Trophoblast cell (in vitro differentiated cells and primary cell): ENCODE data around the gene TEAD1.

Source experiments
- DNase-seq, 2 donors: peaks; one replicate each; pipeline ENCODE4 v3.0.0-alpha.2; 2016
- H2AFZ ChIP-seq: 2 replicates; pipeline ENCODE4 v1.6.1; 2013; ENCODE audit warnings: low read length, moderate library complexity, mild to moderate bottlenecking; ENCODE audit not compliant: insufficient read depth, poor library complexity
- H2AK5ac ChIP-seq: 2 replicates; pipeline ENCODE4 v1.6.1; 2013; ENCODE audit warnings: mild to moderate bottlenecking, low read length
- H2BK120ac ChIP-seq: 2 replicates; pipeline ENCODE4 v1.6.1; 2013; ENCODE audit warnings: low read length, mild to moderate bottlenecking, moderate library complexity; ENCODE audit not compliant: insufficient read depth, poor library complexity
- H2BK12ac ChIP-seq: 2 replicates; pipeline ENCODE4 v1.6.1; 2013; ENCODE audit warnings: mild to moderate bottlenecking, low read length, moderate library complexity
- H2BK5ac ChIP-seq: 2 replicates; pipeline ENCODE4 v1.6.1; 2013; ENCODE audit warnings: low read length, low read depth, moderate library complexity, mild to moderate bottlenecking; ENCODE audit not compliant: poor library complexity
- H3K14ac ChIP-seq: 2 replicates; pipeline ENCODE4 v1.6.1; 2013; ENCODE audit warnings: mild to moderate bottlenecking, low read length
- H3K18ac ChIP-seq: 2 replicates; pipeline ENCODE4 v1.6.1; 2013; ENCODE audit warnings: mild to moderate bottlenecking, low read length
- H3K23ac ChIP-seq: 2 replicates; pipeline ENCODE4 v1.6.1; 2013; ENCODE audit warnings: low read length
- H3K27ac ChIP-seq: 2 replicates; pipeline ENCODE4 v1.5.1; 2013; ENCODE audit warnings: low read depth, mild to moderate bottlenecking, inconsistent platforms, low read length, moderate library complexity
- H3K27me3 ChIP-seq: 2 replicates; pipeline ENCODE4 v1.6.1; 2013; ENCODE audit warnings: inconsistent platforms, mild to moderate bottlenecking, low read length, moderate library complexity; ENCODE audit not compliant: insufficient read depth
- H3K36me3 ChIP-seq, 2 experiments: 1 replicate in 1 of 2; 2 replicates in 1 of 2; pipeline ENCODE4 v1.6.1; 2013; ENCODE audit warnings: low read length in 2 of 2, mild to moderate bottlenecking in 2 of 2, moderate library complexity in 1 of 2; ENCODE audit not compliant: insufficient read depth in 2 of 2, control insufficient read depth in 1 of 2
- H3K4ac ChIP-seq: 2 replicates; pipeline ENCODE4 v1.6.1; 2013; ENCODE audit warnings: low read depth, mild to moderate bottlenecking, low read length, moderate library complexity
- H3K4me1 ChIP-seq, 2 experiments: 1 replicate in 1 of 2; 2 replicates in 1 of 2; pipeline ENCODE4 v1.6.1; 2013; ENCODE audit warnings: low read length in 2 of 2, mild to moderate bottlenecking in 2 of 2, moderate library complexity in 1 of 2; ENCODE audit not compliant: insufficient read depth in 2 of 2, control insufficient read depth in 1 of 2
- H3K4me2 ChIP-seq: 2 replicates; pipeline ENCODE4 v1.6.1; 2013; ENCODE audit warnings: inconsistent platforms, mild to moderate bottlenecking, low read length, moderate library complexity
- H3K4me3 ChIP-seq: 2 replicates; pipeline ENCODE4 v1.5.1; 2013; ENCODE audit warnings: mild to moderate bottlenecking, low read depth, low read length, inconsistent platforms
- H3K79me1 ChIP-seq: one replicate; pipeline ENCODE4 v1.6.1; 2013; ENCODE audit warnings: low read length
- H3K79me2 ChIP-seq: 2 replicates; pipeline ENCODE4 v1.6.1; 2013; ENCODE audit warnings: low read length, mild to moderate bottlenecking; ENCODE audit not compliant: control insufficient read depth, insufficient read depth, poor library complexity
- H3K9ac ChIP-seq: 2 replicates; pipeline ENCODE4 v1.6.1; 2013; ENCODE audit warnings: mild to moderate bottlenecking, low read length
- H3K9me3 ChIP-seq: 2 replicates; pipeline ENCODE4 v1.6.1; 2013; ENCODE audit warnings: low read depth, mild to moderate bottlenecking, control low read depth, inconsistent platforms, low read length; ENCODE audit not compliant: insufficient read depth
- H4K12ac ChIP-seq: 2 replicates; pipeline ENCODE4 v1.6.1; 2013; ENCODE audit warnings: low read depth, mild to moderate bottlenecking, low read length, moderate library complexity
- H4K8ac ChIP-seq: 2 replicates; pipeline ENCODE4 v1.6.1; 2013; ENCODE audit warnings: low read depth, mild to moderate bottlenecking, low read length, moderate library complexity
- H4K91ac ChIP-seq: one replicate; pipeline ENCODE4 v1.6.1; 2013; ENCODE audit warnings: low read depth, mild to moderate bottlenecking, low read length, moderate library complexity
- WGBS: extraction: QIAGEN DNeasy Blood & Tissue Kit; methylation state at CpG from one replicate; pipeline ENCODE4 v1.1.7; 2013; ENCODE audit warnings: missing lambda C conversion rate; ENCODE audit not compliant: insufficient read length, insufficient coverage; ENCODE audit errors: extremely low coverage; 5-methylcytosine and 5-hydroxymethylcytosine counted together

The TEAD1 gene

DNA sequence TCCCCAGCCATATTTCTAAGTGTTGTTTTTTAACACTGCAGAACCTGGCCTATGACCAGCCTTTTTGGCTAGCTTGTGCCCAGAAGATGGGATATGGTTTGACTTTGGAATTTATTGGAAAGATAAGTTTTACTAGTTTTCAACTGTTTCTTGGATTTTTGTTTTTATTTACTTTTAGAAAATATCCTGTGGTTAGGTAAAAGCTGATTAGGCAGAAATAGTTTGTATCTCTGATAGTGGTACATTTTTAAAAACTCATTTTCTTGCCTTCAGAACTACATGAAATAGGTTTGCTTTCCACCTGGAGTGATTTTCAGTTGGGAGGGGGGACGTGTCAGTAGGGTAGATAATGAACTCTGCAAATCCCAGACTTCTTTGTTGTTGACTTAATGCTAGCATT lies 243.6 kb downstream of the TEAD1 start:
- Histone ChIP-seq H3K27me3 (no peaks in the 10 kb centered on the region), H2AK5ac (no peak overlapping the region), H3K23ac (no peak overlapping the region), H3K4me2 (no peak overlapping the region), H2BK120ac (no peak overlapping the region), H2BK12ac (no peak overlapping the region), H4K91ac (no peak overlapping the region), H3K27ac (no peak overlapping the region), H3K79me2 (no peaks in the 10 kb centered on the region), H3K4ac (no peak overlapping the region), H2AFZ (no peak overlapping the region), H3K9me3 (no peaks in the 10 kb centered on the region), H3K4me1 (no peaks in the 10 kb centered on the region), H3K79me1 (no peaks in the 10 kb centered on the region), H4K12ac (no peak overlapping the region), H3K18ac (no peak overlapping the region), H3K14ac (no peak overlapping the region), H3K9ac (no peak overlapping the region), H2BK5ac (no peak overlapping the region), H3K36me3 (peaks cover 7 to 20% of the 10 kb centered on the region in 2 experiments), H4K8ac (no peak overlapping the region), H3K4me3 (no peak overlapping the region)
- DNase-seq, result no peak
- no CpG with 5 or more reads among the region's 1 CpG for WGBS

DNA sequence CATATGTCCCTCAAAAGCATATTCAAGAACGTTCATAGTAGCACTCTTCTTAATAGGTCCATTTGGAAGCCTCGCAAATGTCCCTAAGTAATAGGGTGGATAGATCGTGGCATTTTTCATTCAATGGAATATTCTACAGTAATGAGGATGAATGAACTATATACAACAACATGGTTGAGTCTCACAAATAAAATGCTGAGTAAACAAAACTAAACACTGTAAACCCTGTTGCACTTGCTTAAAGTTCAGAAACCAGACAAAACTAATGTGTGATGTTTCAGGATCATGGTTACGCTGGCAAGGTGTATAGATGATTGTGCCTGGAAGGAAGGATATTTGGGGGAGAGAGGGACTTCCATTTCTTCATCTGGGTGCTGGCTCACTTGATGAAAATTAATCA lies 244.4 kb downstream of the TEAD1 start:
- no peaks in the 10 kb centered on the region for H3K79me2 ChIP-seq
- no peaks in the 10 kb centered on the region for H3K9me3 ChIP-seq
- H4K91ac ChIP-seq, result no peak overlapping the region
- H3K9ac ChIP-seq, result no peak overlapping the region
- H2AFZ ChIP-seq, result no peak overlapping the region
- H3K36me3 ChIP-seq, result peaks cover 8 to 21% of the 10 kb centered on the region in 2 experiments
- H2BK5ac ChIP-seq, result no peak overlapping the region
- WGBS, result no CpG with 5 or more reads among the region's 4 CpGs
- H3K4me3 ChIP-seq, result no peak overlapping the region
- no peaks in the 10 kb centered on the region for H3K27me3 ChIP-seq
- no peak overlapping the region for H4K8ac ChIP-seq
- no peaks in the 10 kb centered on the region for H3K4me1 ChIP-seq
- H2BK120ac ChIP-seq, result no peak overlapping the region
- no peak overlapping the region for H3K18ac ChIP-seq
- no peak overlapping the region for H3K14ac ChIP-seq
- H3K4me2 ChIP-seq, result no peak overlapping the region
- H4K12ac ChIP-seq, result no peak overlapping the region
- H3K4ac ChIP-seq, result no peak overlapping the region
- H3K23ac ChIP-seq, result no peak overlapping the region
- H3K79me1 ChIP-seq, result no peaks in the 10 kb centered on the region
- no peak overlapping the region for H3K27ac ChIP-seq
- no peak for DNase-seq
- H2BK12ac ChIP-seq, result no peak overlapping the region
- no peak overlapping the region for H2AK5ac ChIP-seq

DNA sequence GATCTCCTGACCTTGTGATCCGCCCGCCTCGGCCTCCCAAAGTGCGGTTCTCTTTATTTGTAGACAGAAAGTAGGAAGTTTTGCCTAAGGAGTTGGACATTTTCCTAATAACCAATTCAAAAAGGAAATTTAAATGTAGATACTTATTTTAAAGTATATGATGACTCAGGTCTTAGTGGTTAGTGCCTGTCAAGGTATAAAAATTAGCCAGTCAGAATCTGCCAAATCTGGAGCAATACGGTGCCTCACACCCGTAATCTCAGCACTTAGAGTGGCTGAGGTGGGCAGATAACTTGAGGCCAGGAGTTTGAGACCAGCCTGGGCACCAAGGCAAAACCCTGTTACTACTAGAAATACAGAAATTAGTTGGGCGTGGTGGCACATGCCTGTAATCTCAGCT lies 248.2 kb downstream of the TEAD1 start:
- no peak overlapping the region for H2AK5ac ChIP-seq
- no peak overlapping the region for H3K27ac ChIP-seq
- H3K9me3 ChIP-seq, result no peaks in the 10 kb centered on the region
- H3K79me1 ChIP-seq, result no peaks in the 10 kb centered on the region
- no peak overlapping the region for H3K4me3 ChIP-seq
- no peak overlapping the region for H4K12ac ChIP-seq
- H3K18ac ChIP-seq, result no peak overlapping the region
- DNase-seq, result no peak
- peaks cover 12 to 21% of the 10 kb centered on the region in 2 experiments for H3K36me3 ChIP-seq
- no peak overlapping the region for H2BK120ac ChIP-seq
- H3K27me3 ChIP-seq, result no peaks in the 10 kb centered on the region
- H3K23ac ChIP-seq, result no peak overlapping the region
- no peak overlapping the region for H3K4me2 ChIP-seq
- H2BK12ac ChIP-seq, result no peak overlapping the region
- H3K4me1 ChIP-seq, result peaks cover 0 to 2% of the 10 kb centered on the region in 2 experiments
- no peak overlapping the region for H3K9ac ChIP-seq
- WGBS, result no CpG with 5 or more reads among the region's 7 CpGs
- H3K14ac ChIP-seq, result no peak overlapping the region
- H2AFZ ChIP-seq, result no peak overlapping the region
- no peaks in the 10 kb centered on the region for H3K79me2 ChIP-seq
- no peak overlapping the region for H4K91ac ChIP-seq
- no peak overlapping the region for H3K4ac ChIP-seq
- H4K8ac ChIP-seq, result no peak overlapping the region
- H2BK5ac ChIP-seq, result no peak overlapping the region

DNA sequence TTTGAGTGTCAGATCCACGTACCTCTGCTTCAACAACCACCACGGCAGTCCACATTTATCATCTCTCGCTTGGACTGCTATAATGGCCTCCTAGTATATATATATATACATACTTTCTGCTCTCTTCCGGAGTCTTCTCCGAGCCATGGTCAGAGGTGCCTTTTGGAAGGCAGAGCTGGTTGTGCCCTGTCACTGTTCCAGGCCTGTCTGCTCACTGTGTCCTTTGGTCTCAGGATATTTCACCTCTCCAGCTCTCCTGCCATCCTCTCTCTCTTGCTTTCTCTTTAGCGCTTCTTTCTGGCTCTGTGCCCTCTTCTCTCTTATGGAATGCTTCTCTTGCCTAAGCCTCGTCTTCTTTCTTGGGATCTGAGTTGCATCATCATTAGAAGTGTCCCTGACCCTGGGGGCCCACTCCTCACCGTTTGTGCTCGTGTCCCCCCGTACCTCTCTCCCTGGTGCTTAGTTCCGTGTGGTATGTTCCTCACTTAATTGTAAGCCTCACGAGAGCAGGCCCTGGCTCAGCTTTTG lies 248.8 kb downstream of the TEAD1 start:
- H3K9ac ChIP-seq, result no peak overlapping the region
- peaks cover 12 to 21% of the 10 kb centered on the region in 2 experiments for H3K36me3 ChIP-seq
- WGBS, result no CpG with 5 or more reads among the region's 12 CpGs
- no peak overlapping the region for H2BK5ac ChIP-seq
- no peak overlapping the region for H3K14ac ChIP-seq
- H3K4ac ChIP-seq, result no peak overlapping the region
- no peak overlapping the region for H3K4me2 ChIP-seq
- H4K8ac ChIP-seq, result no peak overlapping the region
- H3K9me3 ChIP-seq, result no peaks in the 10 kb centered on the region
- no peak overlapping the region for H3K18ac ChIP-seq
- no peak overlapping the region for H2AK5ac ChIP-seq
- no peak overlapping the region for H4K91ac ChIP-seq
- no peaks in the 10 kb centered on the region for H3K27me3 ChIP-seq
- no peak overlapping the region for H3K27ac ChIP-seq
- no peaks in the 10 kb centered on the region for H3K79me2 ChIP-seq
- no peak overlapping the region for H2AFZ ChIP-seq
- DNase-seq, result no peak
- no peak overlapping the region for H3K23ac ChIP-seq
- H3K79me1 ChIP-seq, result no peaks in the 10 kb centered on the region
- no peak overlapping the region for H3K4me3 ChIP-seq
- no peak overlapping the region for H2BK12ac ChIP-seq
- no peak overlapping the region for H4K12ac ChIP-seq
- H3K4me1 ChIP-seq, result peaks cover 0 to 2% of the 10 kb centered on the region in 2 experiments
- H2BK120ac ChIP-seq, result no peak overlapping the region
